IPS-20b (cell line): ENCODE data around the gene CRIM1.

ENCODE experiments used
- H3K27ac ChIP-seq: one replicate; pipeline ENCODE4 v1.5.1; 2013; ENCODE audit warnings: low read length
- H3K27me3 ChIP-seq: 2 replicates; pipeline ENCODE4 v1.6.1; 2013; ENCODE audit warnings: mild to moderate bottlenecking, low read length, inconsistent platforms; ENCODE audit not compliant: insufficient read depth
- H3K36me3 ChIP-seq: 2 replicates; pipeline ENCODE4 v1.6.1; 2013; ENCODE audit warnings: low read depth, mild to moderate bottlenecking, inconsistent platforms, low read length, moderate library complexity; ENCODE audit not compliant: insufficient read depth
- H3K4me1 ChIP-seq: 2 replicates; pipeline ENCODE4 v1.6.1; 2013; ENCODE audit warnings: mild to moderate bottlenecking, control low read depth, inconsistent platforms, low read length, moderate library complexity; ENCODE audit not compliant: insufficient read depth
- H3K4me3 ChIP-seq: 2 replicates; pipeline ENCODE4 v1.5.1; 2013; ENCODE audit warnings: mild to moderate bottlenecking, low read length, inconsistent platforms
- H3K9ac ChIP-seq: 2 replicates; pipeline ENCODE4 v1.6.1; 2013; ENCODE audit warnings: low read depth, mild to moderate bottlenecking, inconsistent platforms, low read length, moderate library complexity
- H3K9me3 ChIP-seq: 2 replicates; pipeline ENCODE4 v1.6.1; 2013; ENCODE audit warnings: mild to moderate bottlenecking, low read depth, low read length, inconsistent platforms; ENCODE audit not compliant: insufficient read depth

The CRIM1 gene

GRCh38 chr2:36468463-36469105, 113.0 kb downstream of the CRIM1 start:
- Histone ChIP-seq H3K9me3 (no peaks in the 10 kb centered on the region), H3K4me3 (no peak overlapping the region), H3K4me1 (peaks cover 11% of the 10 kb centered on the region), H3K27ac (no peak overlapping the region), H3K27me3 (no peaks in the 10 kb centered on the region), H3K36me3 (peaks cover 54% of the 10 kb centered on the region), H3K9ac (no peak overlapping the region)

GRCh38 chr2:36469106-36469477, 113.5 kb downstream of the CRIM1 start:
- Histone ChIP-seq H3K27me3 (no peaks in the 10 kb centered on the region), H3K4me1 (peaks cover 7% of the 10 kb centered on the region), H3K9ac (no peak overlapping the region), H3K9me3 (peaks cover under 1% of the 10 kb centered on the region; the same call in 1 of the 2 replicates), H3K36me3 (peaks cover 54% of the 10 kb centered on the region), H3K27ac (no peak overlapping the region), H3K4me3 (no peak overlapping the region)

GRCh38 chr2:36469710-36470109, 114.1 kb downstream of the CRIM1 start:
- Histone ChIP-seq H3K9ac (no peak overlapping the region), H3K4me1 (peaks cover 7% of the 10 kb centered on the region), H3K36me3 (peaks cover 50% of the 10 kb centered on the region), H3K4me3 (no peak overlapping the region), H3K27me3 (no peaks in the 10 kb centered on the region), H3K27ac (no peak overlapping the region), H3K9me3 (peaks cover 7% of the 10 kb centered on the region; the same call in 1 of the 2 replicates)

GRCh38 chr2:36473230-36473629, 117.7 kb downstream of the CRIM1 start:
- Histone ChIP-seq H3K4me1 (peaks cover 7% of the 10 kb centered on the region), H3K27ac (no peak overlapping the region), H3K9ac (no peak overlapping the region), H3K9me3 (peaks cover 18% of the 10 kb centered on the region), H3K36me3 (peaks cover 55% of the 10 kb centered on the region), H3K27me3 (no peaks in the 10 kb centered on the region), H3K4me3 (no peak overlapping the region)

GRCh38 chr2:36476411-36476810, 120.8 kb downstream of the CRIM1 start:
- no peaks in the 10 kb centered on the region for H3K27me3 ChIP-seq
- H3K27ac ChIP-seq: no peak overlapping the region
- H3K36me3 ChIP-seq: peaks cover 78% of the 10 kb centered on the region
- peaks cover 18% of the 10 kb centered on the region for H3K9me3 ChIP-seq
- no peaks in the 10 kb centered on the region; the same call in 1 of the 2 replicates for H3K4me1 ChIP-seq
- no peak overlapping the region for H3K4me3 ChIP-seq
- no peak overlapping the region for H3K9ac ChIP-seq

- H3K4me3 ChIP-seq: no peak overlapping the region
- peaks cover 18% of the 10 kb centered on the region for H3K9me3 ChIP-seq
- H3K36me3 ChIP-seq: peaks cover 78% of the 10 kb centered on the region
- no peak overlapping the region for H3K27ac ChIP-seq
- H3K4me1 ChIP-seq: no peaks in the 10 kb centered on the region; the same call in 1 of the 2 replicates
- H3K9ac ChIP-seq: no peak overlapping the region
- no peaks in the 10 kb centered on the region for H3K27me3 ChIP-seq
Observed at GRCh38 chr2:36477315-36477714, 121.7 kb downstream of the CRIM1 start.

GRCh38 chr2:36477746-36478145, 122.2 kb downstream of the CRIM1 start:
- H3K4me3 ChIP-seq: no peak overlapping the region
- no peak overlapping the region for H3K27ac ChIP-seq
- no peaks in the 10 kb centered on the region for H3K27me3 ChIP-seq
- peaks cover 18% of the 10 kb centered on the region for H3K9me3 ChIP-seq
- H3K9ac ChIP-seq: no peak overlapping the region
- H3K36me3 ChIP-seq: peaks cover 74% of the 10 kb centered on the region
- no peaks in the 10 kb centered on the region; the same call in 1 of the 2 replicates for H3K4me1 ChIP-seq

- H3K27ac ChIP-seq: no peak overlapping the region
- no peaks in the 10 kb centered on the region for H3K27me3 ChIP-seq
- H3K4me1 ChIP-seq: no peaks in the 10 kb centered on the region; the same call in 1 of the 2 replicates
- no peak overlapping the region for H3K4me3 ChIP-seq
- peaks cover 18% of the 10 kb centered on the region for H3K9me3 ChIP-seq
- H3K36me3 ChIP-seq: peaks cover 68% of the 10 kb centered on the region
- H3K9ac ChIP-seq: no peak overlapping the region
Observed at GRCh38 chr2:36478332-36478738, 122.8 kb downstream of the CRIM1 start.

GRCh38 chr2:36478999-36479398, 123.4 kb downstream of the CRIM1 start:
- Histone ChIP-seq H3K36me3 (peaks cover 70% of the 10 kb centered on the region), H3K27ac (no peak overlapping the region), H3K4me1 (no peaks in the 10 kb centered on the region; the same call in 1 of the 2 replicates)

GRCh38 chr2:36479406-36479805, 123.8 kb downstream of the CRIM1 start:
- Histone ChIP-seq H3K4me1 (no peaks in the 10 kb centered on the region; the same call in 1 of the 2 replicates), H3K9ac (no peak overlapping the region), H3K27me3 (no peaks in the 10 kb centered on the region), H3K36me3 (peaks cover 75% of the 10 kb centered on the region), H3K4me3 (no peak overlapping the region), H3K27ac (no peak overlapping the region), H3K9me3 (peaks cover 14% of the 10 kb centered on the region)

More at GRCh38 chr2:36478999-36479398, 123.4 kb downstream of the CRIM1 start:
- Histone ChIP-seq H3K9me3 (peaks cover 18% of the 10 kb centered on the region), H3K4me3 (no peak overlapping the region), H3K9ac (no peak overlapping the region), H3K27me3 (no peaks in the 10 kb centered on the region)

GRCh38 chr2:36480028-36480427, 124.5 kb downstream of the CRIM1 start:
- Histone ChIP-seq H3K9ac (no peak overlapping the region), H3K4me3 (no peak overlapping the region), H3K4me1 (no peaks in the 10 kb centered on the region; the same call in 1 of the 2 replicates), H3K27me3 (no peaks in the 10 kb centered on the region), H3K36me3 (peaks cover 80% of the 10 kb centered on the region), H3K9me3 (peaks cover 8% of the 10 kb centered on the region), H3K27ac (no peak overlapping the region)

GRCh38 chr2:36480636-36481035, 125.1 kb downstream of the CRIM1 start:
- Histone ChIP-seq H3K4me3 (no peak overlapping the region), H3K4me1 (no peaks in the 10 kb centered on the region; the same call in none of the 2 replicates), H3K27ac (no peak overlapping the region), H3K9me3 (peaks cover 2% of the 10 kb centered on the region; the same call in 1 of the 2 replicates), H3K9ac (no peak overlapping the region), H3K27me3 (no peaks in the 10 kb centered on the region), H3K36me3 (peaks cover 83% of the 10 kb centered on the region)
